Nephron progenitor cell (in vitro differentiated cells): ENCODE results near the gene SAV1.

Source experiments
- DNase-seq: peaks from one replicate; pipeline ENCODE4 v3.0.0; 2021
- H3K27ac Mint-ChIP-seq: 2 replicates; pipeline ENCODE4 v1.8.0; 2021; ENCODE audit warnings: mild to moderate bottlenecking, moderate library complexity, mixed read lengths
- H3K27me3 Mint-ChIP-seq: 2 replicates; pipeline ENCODE4 v1.8.0; 2021; ENCODE audit warnings: mild to moderate bottlenecking, low read depth, mixed read lengths; ENCODE audit not compliant: poor library complexity
- H3K36me3 Mint-ChIP-seq: 2 replicates; pipeline ENCODE4 v1.8.0; 2021; ENCODE audit warnings: low read depth, mixed read lengths
- H3K4me1 Mint-ChIP-seq: 2 replicates; pipeline ENCODE4 v1.8.0; 2021; ENCODE audit warnings: mixed read lengths
- H3K4me3 Mint-ChIP-seq: 2 replicates; pipeline ENCODE4 v1.8.0; 2021; ENCODE audit warnings: mild to moderate bottlenecking, moderate library complexity, mixed read lengths
- H3K9me3 Mint-ChIP-seq: 2 replicates; pipeline ENCODE4 v1.8.0; 2021; ENCODE audit warnings: mild to moderate bottlenecking, moderate library complexity, mixed read lengths
- CTCF ChIP-seq: fragments of 200-600 bp; sonication (generic); IDR thresholded peaks from 2 replicates; pipeline ENCODE4 v1.5.0; 2021; ENCODE audit warnings: antibody characterized with exemption

Gene SAV1

GRCh38 chr14:50598765-50599164, 69.3 kb downstream of the SAV1 start:
- peak overlapping the region; percentile 16 for H3K27ac Mint-ChIP-seq
- H3K27me3 Mint-ChIP-seq: peaks cover 3% of the 10 kb centered on the region
- DNase-seq: no peak
- H3K4me1 Mint-ChIP-seq: peaks cover 46% of the 10 kb centered on the region
- no peak for TF ChIP-seq CTCF
- no peaks in the 10 kb centered on the region for H3K36me3 Mint-ChIP-seq
- H3K4me3 Mint-ChIP-seq: no peak overlapping the region
- H3K9me3 Mint-ChIP-seq: no peaks in the 10 kb centered on the region

DNA sequence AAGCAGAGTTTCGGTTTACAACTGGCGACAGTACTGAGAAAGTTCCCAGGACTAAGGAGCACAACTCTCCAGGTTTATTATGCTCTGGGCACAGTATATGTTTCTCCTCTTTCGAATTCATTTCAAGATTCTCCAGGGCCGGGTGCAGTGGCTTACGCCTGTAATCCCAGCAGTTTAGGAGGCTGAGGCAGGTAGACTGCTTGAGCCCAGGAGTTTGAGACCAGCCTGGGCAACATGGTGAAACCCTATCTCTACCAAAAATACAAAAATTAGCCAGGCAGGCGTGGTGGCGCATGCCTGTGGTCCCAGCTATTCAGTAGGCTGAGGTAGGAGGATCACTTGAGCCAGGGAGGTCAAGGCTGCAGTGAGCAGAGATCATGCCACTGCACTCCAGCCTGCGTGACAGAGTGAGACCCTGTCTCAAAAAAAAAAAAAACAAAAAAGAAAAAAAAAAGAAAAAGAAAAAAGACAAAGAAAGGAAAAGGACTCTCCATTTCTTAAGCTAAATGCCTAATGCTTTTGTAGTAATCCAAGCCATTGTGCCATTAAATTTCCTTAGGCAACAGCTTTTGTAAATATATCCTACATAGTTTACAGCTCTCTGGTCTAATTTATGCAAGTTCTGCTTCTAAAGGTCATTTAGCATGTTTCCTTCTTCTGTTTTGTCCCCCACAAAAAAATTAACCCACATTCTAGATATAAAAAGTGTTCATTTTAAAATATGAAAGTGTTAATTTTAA, 73.4 kb downstream of the SAV1 start:
- H3K27ac Mint-ChIP-seq: peak overlapping the region; percentile 94
- DNase-seq: peak; percentile 11
- no peak overlapping the region for H3K4me3 Mint-ChIP-seq
- peaks cover 30% of the 10 kb centered on the region for H3K4me1 Mint-ChIP-seq
- no peaks in the 10 kb centered on the region for H3K9me3 Mint-ChIP-seq
- no peak for TF ChIP-seq CTCF
- H3K27me3 Mint-ChIP-seq: peaks cover 3% of the 10 kb centered on the region
- peaks cover 5% of the 10 kb centered on the region for H3K36me3 Mint-ChIP-seq

DNA sequence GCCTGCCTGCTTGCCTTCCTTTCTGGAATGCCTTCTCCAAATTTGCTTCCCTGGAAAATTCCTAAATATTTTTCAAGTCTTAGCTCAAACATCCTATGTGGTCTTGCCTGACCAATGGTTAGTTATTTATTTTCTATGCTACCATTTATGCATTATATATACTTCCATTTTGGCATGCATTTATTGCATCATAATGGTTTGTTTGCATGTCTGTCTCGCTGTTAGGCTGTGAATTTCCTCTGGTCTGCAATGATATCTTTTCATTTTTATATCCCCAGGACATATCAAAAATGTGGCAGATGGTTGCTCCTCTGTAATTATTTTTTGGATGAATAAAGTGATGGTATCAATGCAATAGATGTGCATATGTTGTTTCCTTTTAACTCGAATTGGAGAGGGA, 77.6 kb downstream of the SAV1 start:
- Mint-ChIP-seq H3K36me3 (peaks cover 5% of the 10 kb centered on the region), H3K4me1 (peaks cover 25% of the 10 kb centered on the region), H3K9me3 (no peaks in the 10 kb centered on the region), H3K4me3 (no peak overlapping the region), H3K27me3 (no peaks in the 10 kb centered on the region), H3K27ac (no peak overlapping the region)
- no peak for TF ChIP-seq CTCF
- no peak for DNase-seq
